Measurements from ENCODE around the gene DARS1.
"Not testable (repeated sequence)": the region's sequence is repeated elsewhere in the genome, so short reads cannot be mapped to it uniquely, and the experiment has no call there.

The DARS1 gene

DNA sequence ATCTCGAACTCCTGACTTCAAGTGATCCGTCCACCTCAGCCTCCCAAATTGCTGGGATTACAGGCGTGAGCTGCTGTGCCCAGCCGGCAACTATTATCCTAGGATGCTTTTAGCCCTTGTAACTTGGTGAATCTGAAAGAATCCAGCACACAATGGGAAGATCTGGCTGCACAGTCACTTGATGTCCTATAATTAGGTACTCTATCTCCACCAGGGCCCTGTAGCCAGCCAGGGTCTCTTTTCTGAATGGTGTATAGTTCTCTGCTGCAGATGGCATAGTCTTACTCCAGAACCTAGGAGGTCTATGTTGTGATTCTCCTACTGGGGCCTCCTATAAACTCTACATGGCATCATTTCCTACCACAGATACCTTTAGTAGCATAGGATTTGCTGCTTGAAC lies 95.3 kb downstream of the DARS1 start:
- DNase-seq (ENCODE audit: low read depth in 2 of 2, low spot score in 1 of 2) = no peak

DNA sequence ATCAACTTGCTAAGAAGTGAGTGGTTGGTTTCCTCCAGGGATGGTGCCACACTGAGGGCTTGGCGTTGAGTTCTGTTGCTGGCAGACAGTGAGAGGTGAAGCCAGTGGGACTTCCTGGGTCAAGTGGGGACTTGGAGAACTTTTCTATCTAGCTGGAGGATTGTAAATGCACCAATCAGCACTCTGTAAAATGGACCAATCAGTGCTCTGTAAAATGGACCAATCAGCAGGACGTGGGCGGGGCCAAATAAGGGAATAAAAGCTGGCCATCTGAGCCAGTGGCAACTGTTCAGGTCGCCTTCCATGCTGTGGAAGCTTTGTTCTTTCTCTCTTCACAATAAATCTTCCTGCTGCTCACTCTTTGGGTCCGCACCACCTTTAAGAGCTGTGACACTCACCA lies 96.8 kb downstream of the DARS1 start:
- not testable (repeated sequence) for DNase-seq (ENCODE audit: low read depth in 2 of 2, low spot score in 1 of 2)

DNA sequence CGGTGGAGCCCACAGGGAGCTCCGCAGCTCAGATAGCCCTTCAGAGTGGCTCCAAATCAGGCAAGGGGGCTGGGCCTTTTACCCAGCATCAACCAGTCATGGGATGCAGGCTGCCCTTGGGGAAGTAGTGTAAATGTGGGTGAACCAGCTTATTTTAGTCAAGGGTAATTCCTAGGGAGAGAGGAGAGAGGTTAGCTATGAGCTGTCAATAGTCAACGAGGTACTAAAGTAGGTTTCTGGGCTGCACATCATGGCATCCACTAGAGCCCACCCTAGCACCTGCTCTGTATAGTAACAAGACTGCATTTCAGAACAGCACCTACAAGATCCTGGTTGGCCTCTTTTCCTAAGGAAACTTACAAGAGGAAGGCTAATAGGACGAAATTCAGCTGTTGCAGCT lies 99.7 kb downstream of the DARS1 start:
- no peak for DNase-seq (ENCODE audit: low read depth in 2 of 2, low spot score in 1 of 2)

DNA sequence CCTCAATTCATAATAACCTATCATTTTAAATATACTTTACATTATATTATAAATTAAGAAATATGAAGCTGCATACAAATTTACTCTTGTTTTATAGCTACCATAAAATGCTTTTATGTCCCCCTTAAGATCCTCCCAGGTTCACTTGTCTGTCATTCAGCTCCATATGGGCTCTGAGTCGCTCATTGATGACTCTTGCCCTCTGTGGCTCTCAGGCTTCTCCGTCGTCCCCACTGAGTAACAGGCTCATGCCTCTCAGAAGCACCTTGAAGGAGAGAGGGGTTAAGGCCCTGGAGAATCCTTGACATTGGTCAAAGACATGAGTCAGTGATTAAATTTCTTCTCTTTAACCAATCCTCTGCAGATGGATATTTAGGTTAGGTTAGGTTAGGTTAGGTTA lies 103.0 kb downstream of the DARS1 start:
- no peak for DNase-seq (ENCODE audit: low read depth in 2 of 2, low spot score in 1 of 2)

DNA sequence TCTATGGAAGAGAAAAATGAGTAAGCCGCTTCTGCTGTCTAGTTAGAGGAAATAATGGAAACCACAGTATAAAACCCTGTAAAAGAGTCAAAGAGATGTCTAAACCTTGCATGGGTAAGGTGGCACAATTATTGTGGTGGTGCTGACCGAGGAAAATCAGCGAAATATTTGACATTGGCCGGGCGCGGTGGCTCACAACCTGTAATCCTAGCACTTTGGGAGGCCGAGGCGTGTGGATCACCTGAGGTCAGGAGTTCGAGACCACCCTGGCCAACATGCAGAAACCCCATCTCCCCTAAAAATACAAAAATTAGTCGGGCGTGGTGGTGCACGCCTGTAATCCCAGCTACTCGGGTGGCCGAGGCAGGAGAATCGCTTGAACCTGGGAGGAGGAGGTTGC lies 108.7 kb downstream of the DARS1 start:
- DNase-seq (ENCODE audit: low read depth in 2 of 2, low spot score in 1 of 2) = not testable (repeated sequence)

DNA sequence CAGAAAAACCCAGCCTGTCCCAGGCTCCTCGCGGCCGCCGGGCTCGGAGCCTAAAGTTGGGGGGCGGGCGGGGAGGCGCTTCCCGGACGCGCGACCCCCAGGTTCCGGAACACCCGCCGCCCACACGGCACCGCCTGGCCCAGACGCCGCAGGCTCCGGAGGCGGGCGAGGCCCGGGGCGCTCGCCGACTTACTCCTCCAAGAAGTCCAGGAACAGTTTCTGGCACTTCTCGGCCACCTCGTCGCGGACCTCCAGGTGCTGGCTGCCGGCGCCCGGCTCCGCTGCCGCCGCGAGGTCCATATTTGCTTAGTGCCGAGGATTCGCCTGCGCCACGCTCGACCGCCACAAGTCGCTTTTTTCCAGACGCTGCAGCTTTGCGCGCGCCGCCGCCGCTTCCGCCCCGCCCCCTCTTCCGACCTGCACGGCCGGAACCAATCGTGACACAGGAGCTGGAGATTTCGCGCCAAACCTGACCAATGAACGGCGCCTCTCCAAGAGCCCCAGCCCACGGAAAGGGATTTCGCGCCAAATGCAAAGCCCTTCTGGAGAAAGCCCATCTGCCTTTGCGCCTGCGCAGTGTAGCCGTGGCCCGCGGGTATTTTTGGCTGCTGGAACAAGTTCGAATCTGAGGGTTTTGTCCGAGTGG lies 109.2 kb downstream of the DARS1 start, which contains the start of gene MCM6:
TSS of gene MCM6 (minus strand) at position 378 of the 646 bp plus-strand sequence. CDS start at position 300, 78 bp downstream.
- DNase-seq (ENCODE audit: low read depth in 2 of 2, low spot score in 1 of 2) = peak; percentile 91 to 95

DNA sequence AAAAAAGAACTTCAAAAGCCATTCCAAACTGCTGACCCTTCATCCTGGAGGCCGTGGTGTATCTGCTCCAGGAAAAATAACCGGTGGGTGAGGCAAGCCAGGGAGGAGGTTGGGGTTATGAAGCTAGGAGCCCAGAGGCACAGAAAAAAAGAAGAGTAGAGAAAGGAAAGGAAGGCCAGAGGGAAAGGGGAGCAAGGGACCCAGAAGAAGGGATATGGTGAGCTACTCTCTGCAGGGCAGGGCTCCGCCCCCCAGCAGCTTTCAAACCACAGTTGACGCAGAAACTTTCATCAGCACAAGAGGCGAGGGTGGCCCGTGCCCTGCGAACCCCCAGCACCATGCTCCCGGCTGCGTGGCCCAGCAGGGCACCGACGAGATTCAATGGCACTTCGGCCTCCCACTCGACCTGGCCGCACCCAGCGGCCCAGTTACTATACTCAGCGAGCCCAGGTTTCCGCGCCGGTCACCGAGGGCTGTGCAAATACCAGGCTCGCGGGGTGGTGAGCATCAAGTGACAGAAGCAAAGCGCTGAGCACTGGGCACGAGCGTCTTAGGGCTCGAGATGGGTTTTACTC lies 109.8 kb downstream of the DARS1 start:
- peak; percentile 42 to 49 for DNase-seq (ENCODE audit: low read depth in 2 of 2, low spot score in 1 of 2)

DNA sequence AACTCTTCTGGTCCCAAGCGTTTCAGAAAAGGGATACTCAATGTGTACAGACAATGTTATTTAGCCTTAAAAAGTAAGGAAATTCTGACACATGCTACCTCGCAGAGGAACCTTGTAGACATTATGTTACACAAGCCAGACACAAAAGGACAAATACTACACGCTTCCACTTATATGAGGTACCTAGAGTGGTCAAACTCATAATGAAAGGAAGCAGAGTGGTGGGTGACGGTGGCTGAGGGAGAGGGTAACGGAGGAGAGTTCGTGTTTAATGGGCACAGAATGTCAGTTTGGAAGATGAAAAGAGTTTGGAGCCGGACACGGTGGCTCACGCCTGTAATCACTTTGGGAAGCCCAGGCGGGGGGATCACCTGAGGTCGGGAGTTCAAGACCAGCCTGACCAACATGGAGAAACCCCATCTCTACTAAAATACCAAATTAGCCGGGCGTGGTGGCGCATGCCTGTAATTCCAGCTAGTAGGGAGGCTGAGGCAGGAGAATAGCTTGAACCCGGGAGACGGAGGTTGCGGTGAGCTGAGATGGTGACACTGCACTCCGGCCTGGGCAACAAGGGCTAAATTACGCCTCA lies 110.6 kb downstream of the DARS1 start:
- DNase-seq (ENCODE audit: low read depth in 2 of 2, low spot score in 1 of 2) = no peak

DNA sequence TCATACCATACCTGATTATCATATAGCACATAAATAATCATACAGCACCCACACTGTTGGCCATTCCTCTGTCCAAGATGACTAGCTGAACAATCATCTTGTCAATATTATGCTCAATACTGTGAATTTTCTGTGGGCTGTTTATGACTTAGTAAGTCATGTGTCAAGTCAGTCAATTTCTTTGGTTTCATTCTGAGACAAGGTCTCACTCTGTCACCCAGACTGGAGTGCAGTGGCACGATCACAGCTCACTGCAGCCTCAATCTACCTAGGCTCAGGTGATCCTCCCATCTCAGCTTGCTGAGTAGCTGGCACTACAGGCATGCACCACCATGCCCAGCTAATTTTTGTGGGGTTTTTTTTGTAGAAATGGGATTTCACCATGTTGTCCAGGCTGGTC lies 114.9 kb downstream of the DARS1 start:
- no peak for DNase-seq (ENCODE audit: low read depth in 2 of 2, low spot score in 1 of 2)

DNA sequence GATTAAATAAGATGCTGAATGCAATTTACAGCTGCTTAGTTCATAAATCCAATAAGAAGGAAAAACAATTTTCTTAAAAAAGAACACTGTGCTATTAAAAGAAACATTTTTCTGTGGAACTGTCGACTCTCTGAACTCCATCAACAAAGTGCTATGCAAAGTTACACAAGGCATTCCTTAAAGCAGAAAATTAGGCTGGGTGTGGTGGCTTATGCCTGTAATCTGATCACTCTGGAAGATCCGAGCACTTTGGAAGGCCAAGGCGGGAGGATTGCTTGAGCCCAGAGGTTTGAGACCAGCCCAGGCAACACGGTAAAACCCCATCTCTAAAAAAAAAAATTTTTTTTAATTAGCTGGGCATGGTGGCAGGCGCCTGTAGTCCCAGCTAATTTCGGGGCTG lies 122.2 kb downstream of the DARS1 start:
- no peak for DNase-seq (ENCODE audit: low read depth in 2 of 2, low spot score in 1 of 2)

DNA sequence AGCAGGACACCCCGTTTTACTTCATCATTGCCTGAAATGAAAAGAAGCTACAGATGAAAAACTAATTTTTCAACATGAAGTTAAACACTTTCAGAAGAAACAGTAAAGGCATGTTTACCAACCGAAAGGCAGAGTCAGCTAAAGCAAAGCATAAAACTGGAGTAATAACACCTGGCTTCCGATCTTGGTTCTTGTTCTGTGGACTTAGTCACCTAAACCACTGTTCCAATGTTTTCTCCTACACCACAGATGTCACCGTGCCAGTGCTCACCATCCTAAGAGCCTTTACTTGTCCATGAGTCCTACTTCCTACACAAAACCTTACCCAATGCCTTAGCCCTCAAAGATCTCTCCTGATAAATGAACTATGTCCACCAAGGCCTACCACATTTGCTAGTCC lies 122.7 kb downstream of the DARS1 start:
- no peak for DNase-seq (ENCODE audit: low read depth in 2 of 2, low spot score in 1 of 2)
